ENCODE measurements around the gene ATF7IP2. TPM values are rescaled to one million over a fixed set of nuclear protein-coding genes. Genes with fewer than 3 reads are reported as not detected.
A peak's percentile ranks its signal among the peaks of the same experiment; 100 is the strongest.

Gene ATF7IP2
- polyA plus RNA-seq, 1 donor (not counting 4 experiments of a cell fraction or from before 2014, with no cell fraction given) = 9.8 TPM

- Histone ChIP-seq H3K79me2 (ENCODE audit: control insufficient read depth, insufficient read depth, low read length) (peaks cover 3% of the 10 kb centered on the region), H3K4me3 (ENCODE audit: control insufficient read depth in 2 of 3, extremely low read depth in 1 of 3, insufficient read depth in 2 of 3, low read depth in 1 of 3, low read length in 3 of 3) (peak overlapping the region in 2 of 3 experiments; percentile 81 to 84), H2AFZ (ENCODE audit: control insufficient read depth, low read length) (peak overlapping the region; percentile 92), H3K9ac (ENCODE audit: control insufficient read depth, extremely low read depth, insufficient read depth, low read length) (no peak overlapping the region), H3K27me3 (ENCODE audit: control insufficient read depth, extremely low read depth, insufficient read depth, low read length) (no peaks in the 10 kb centered on the region), H3K9me1 (ENCODE audit: control insufficient read depth, extremely low read depth, insufficient read depth, low read length) (no peaks in the 10 kb centered on the region), H3K36me3 (ENCODE audit: control insufficient read depth in 2 of 2, extremely low read depth in 1 of 2, insufficient read depth in 2 of 2, low read length in 2 of 2) (no peaks in the 10 kb centered on the region), H3K4me2 (ENCODE audit: control insufficient read depth, extremely low read depth, insufficient read depth, low read depth, low read length) (peak overlapping the region; percentile 89), H3K4me1 (ENCODE audit: control insufficient read depth, extremely low read depth, insufficient read depth, low read length) (peaks cover 3% of the 10 kb centered on the region), H3K27ac (ENCODE audit: control insufficient read depth, insufficient read depth, low read length) (no peak overlapping the region), H3K9me3 (ENCODE audit: control insufficient read depth, low read depth, low read length) (no peaks in the 10 kb centered on the region), H4K20me1 (ENCODE audit: control insufficient read depth, extremely low read depth, insufficient read depth, low read length) (no peaks in the 10 kb centered on the region)
- TF ChIP-seq EZH2 (IDR thresholded peaks at IDR 0.05; ENCODE audit: low read length) (no peak), CTCF (optimal IDR thresholded peaks at IDR 0.05 in 1 of 3, IDR thresholded peaks at IDR 0.05 in 1 of 3, conservative IDR thresholded peaks at IDR 0.05 in 1 of 3; ENCODE audit: extremely low read depth in 1 of 3, insufficient read depth in 2 of 3, low read length in 3 of 3) (no peak)
- FAIRE-seq (no peak), DNase-seq (ENCODE audit: low read depth, low spot score) (no peak)
- dilution Hi-C loops (cut with MboI; ENCODE audit: extremely low pct_ligation_motif_present, low sequenced_read_pairs) = no loop called here
Observed at GRCh38 chr16:10387188-10387617, 1.3 kb downstream of the ATF7IP2 start.

DNA sequence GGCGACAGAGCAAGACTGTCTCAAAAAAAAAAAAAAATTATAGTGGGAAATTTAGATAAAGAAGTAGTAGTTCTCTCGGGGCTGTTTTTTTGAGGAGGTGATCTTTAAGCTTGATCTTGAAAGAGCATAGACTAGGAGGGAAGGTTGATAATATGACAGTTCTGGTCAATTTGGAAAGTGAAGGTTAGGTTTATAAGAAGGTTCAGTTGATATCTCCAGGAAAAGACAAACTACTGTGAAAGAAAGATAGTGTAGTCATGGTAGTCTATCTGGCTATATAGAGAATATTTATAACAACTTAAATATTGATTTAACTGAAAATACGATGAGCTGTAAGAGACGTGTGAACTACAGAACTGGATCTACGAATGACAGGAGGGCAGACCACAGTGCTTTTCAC, 3.1 kb downstream of the ATF7IP2 start:
- Histone ChIP-seq H3K9me1 (ENCODE audit: control insufficient read depth, extremely low read depth, insufficient read depth, low read length) (no peaks in the 10 kb centered on the region), H3K9ac (ENCODE audit: control insufficient read depth, extremely low read depth, insufficient read depth, low read length) (no peak overlapping the region), H3K4me1 (ENCODE audit: control insufficient read depth, extremely low read depth, insufficient read depth, low read length) (peaks cover 3% of the 10 kb centered on the region), H3K36me3 (ENCODE audit: control insufficient read depth in 2 of 2, extremely low read depth in 1 of 2, insufficient read depth in 2 of 2, low read length in 2 of 2) (no peaks in the 10 kb centered on the region), H3K79me2 (ENCODE audit: control insufficient read depth, insufficient read depth, low read length) (peaks cover 3% of the 10 kb centered on the region), H3K27ac (ENCODE audit: control insufficient read depth, insufficient read depth, low read length) (no peak overlapping the region), H3K4me2 (ENCODE audit: control insufficient read depth, extremely low read depth, insufficient read depth, low read depth, low read length) (no peak overlapping the region), H3K27me3 (ENCODE audit: control insufficient read depth, extremely low read depth, insufficient read depth, low read length) (no peaks in the 10 kb centered on the region), H2AFZ (ENCODE audit: control insufficient read depth, low read length) (no peak overlapping the region), H3K4me3 (ENCODE audit: control insufficient read depth in 2 of 3, extremely low read depth in 1 of 3, insufficient read depth in 2 of 3, low read depth in 1 of 3, low read length in 3 of 3) (no peak overlapping the region), H3K9me3 (ENCODE audit: control insufficient read depth, low read depth, low read length) (no peaks in the 10 kb centered on the region), H4K20me1 (ENCODE audit: control insufficient read depth, extremely low read depth, insufficient read depth, low read length) (no peaks in the 10 kb centered on the region)
- TF ChIP-seq CTCF (optimal IDR thresholded peaks at IDR 0.05 in 1 of 3, IDR thresholded peaks at IDR 0.05 in 1 of 3, conservative IDR thresholded peaks at IDR 0.05 in 1 of 3; ENCODE audit: extremely low read depth in 1 of 3, insufficient read depth in 2 of 3, low read length in 3 of 3) (no peak), EZH2 (IDR thresholded peaks at IDR 0.05; ENCODE audit: low read length) (no peak)
- FAIRE-seq (no peak), DNase-seq (ENCODE audit: low read depth, low spot score) (no peak)
- dilution Hi-C loops (cut with MboI; ENCODE audit: extremely low pct_ligation_motif_present, low sequenced_read_pairs) = no loop called here

Measured in keratinocyte (primary cell).